ENCODE results near the gene CLINT1. TPM values are rescaled to one million over a fixed set of nuclear protein-coding genes. Genes with fewer than 3 reads are reported as not detected.
"Not testable (repeated sequence)": the region's sequence is repeated elsewhere in the genome, so short reads cannot be mapped to it uniquely, and the experiment has no call there.

The CLINT1 gene
- total RNA-seq, result 10 to 100 TPM; 65.7 to 68.7 TPM
- polyA plus RNA-seq, result 10 to 100 TPM; 64.7 to 75.5 (median 65.0) TPM
- 97.7 to 182 (median 122) reads per million in 6 experiments for total RNA-seq

- no peaks in the 10 kb centered on the region for H3K27me3 Mint-ChIP-seq
- peaks cover 36 to 76% (median 72%) of the 10 kb centered on the region in 4 donors for H3K4me1 Mint-ChIP-seq
- POLR2A ChIA-PET, result interaction anchor here (0.5 to 1.5 kb wide), 6 partner anchors 9 to 740 kb away, joined by 3 to 10 read pairs (median 4); partner anchors contain the start of genes LSM11 and THG1L
These were observed at the start of gene CLINT1 for GRCh38 chr5:157858527-157859226. Gene CLINT1, minus strand, starts transcription at chr5:157859145. Its CDS starts 175 bp downstream, at chr5:157858970.

DNA sequence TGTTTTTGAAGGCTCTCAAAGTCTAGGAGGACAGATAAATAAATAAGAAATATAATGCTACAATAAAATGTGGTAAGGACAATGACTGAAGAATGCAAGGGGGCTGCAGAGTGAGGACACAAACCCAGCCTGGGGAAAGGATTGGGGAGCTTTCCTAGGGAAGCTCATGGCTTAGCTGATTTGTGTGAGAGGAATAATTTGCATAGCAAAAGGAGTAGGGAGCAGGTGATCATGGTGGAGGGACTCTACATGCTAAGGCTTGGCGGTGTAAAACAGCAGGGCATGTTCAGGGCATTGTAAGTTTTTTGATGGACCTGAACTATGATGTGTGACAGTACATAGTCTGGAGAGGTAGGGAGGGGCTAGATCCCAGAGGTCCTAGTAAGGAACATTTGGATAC, 49.5 kb upstream of the CLINT1 start:
- Mint-ChIP-seq H3K9me3 (no peaks in the 10 kb centered on the region), H3K36me3 (no peaks in the 10 kb centered on the region)
- POLR2A ChIA-PET, result no interaction called here

More at GRCh38 chr5:157858527-157859226, at the start of gene CLINT1:
- DNase-seq (peak; percentile 80 to 92 (median 83)), ATAC-seq (peak; percentile 95 to 96)
- Mint-ChIP-seq H3K27ac (peak within 1 kb of the TSS; percentile 92 to 98 (median 96)), H3K9me3 (no peaks in the 10 kb centered on the region), H3K4me3 (peak within 1 kb of the TSS; percentile 90 to 99 (median 97)), H3K36me3 (peaks cover 0 to 14% (median 0%) of the 10 kb centered on the region in 3 donors)

DNA sequence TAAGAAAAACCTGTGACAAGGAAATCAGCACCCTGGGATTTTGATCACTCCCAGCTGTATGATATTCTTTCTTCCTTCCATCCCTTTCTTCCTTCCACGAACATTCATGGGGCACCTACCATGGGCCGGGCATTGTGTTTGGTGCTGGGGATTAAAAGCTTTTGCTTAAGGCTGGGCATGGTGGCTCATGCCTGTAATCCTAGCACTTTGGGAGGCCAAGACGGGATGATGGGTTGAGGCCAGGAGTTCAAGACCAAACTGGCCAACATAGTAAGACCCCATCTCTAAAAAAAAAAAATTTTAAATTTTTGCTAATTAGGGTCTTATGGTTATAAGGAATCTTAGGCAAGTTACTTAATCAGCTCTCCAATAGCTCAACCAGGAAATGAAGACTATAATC, 48.5 kb upstream of the CLINT1 start:
- H3K27ac Mint-ChIP-seq, result no peak overlapping the region
- ATAC-seq (no peak), DNase-seq (no peak)
- H3K4me3 Mint-ChIP-seq, result no peak overlapping the region
- H3K9me3 Mint-ChIP-seq, result no peaks in the 10 kb centered on the region
- POLR2A ChIA-PET, result no interaction called here
- peaks cover 0 to under 1% (median 0%) of the 10 kb centered on the region in 4 donors for H3K4me1 Mint-ChIP-seq
- H3K36me3 Mint-ChIP-seq, result no peaks in the 10 kb centered on the region
- H3K27me3 Mint-ChIP-seq, result no peaks in the 10 kb centered on the region

More for the DNA sequence above, 49.5 kb upstream of the CLINT1 start:
- H3K27me3 Mint-ChIP-seq, result no peaks in the 10 kb centered on the region
- peaks cover 0 to 6% (median 0%) of the 10 kb centered on the region in 4 donors for H3K4me1 Mint-ChIP-seq
- H3K4me3 Mint-ChIP-seq, result no peak overlapping the region
- no peak for ATAC-seq
- peak overlapping the region in 1 of 10 donors; percentile 52 for H3K27ac Mint-ChIP-seq
- DNase-seq, result no peak

DNA sequence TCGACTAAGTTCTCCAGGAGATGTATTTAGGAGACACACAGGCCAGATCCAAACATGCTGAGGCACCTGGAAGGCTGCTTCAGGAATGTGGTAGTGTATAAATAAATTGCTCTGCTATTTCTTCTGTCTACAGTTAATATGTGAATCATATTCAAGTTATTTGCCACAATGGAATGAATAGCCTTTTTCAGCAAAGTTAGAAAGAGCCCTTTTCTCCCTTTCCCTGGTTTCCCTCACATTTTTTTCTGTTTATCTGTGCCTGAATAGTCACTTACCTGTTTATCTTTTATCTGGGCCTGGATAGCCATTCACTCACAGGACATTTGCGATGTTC, 44.1 kb upstream of the CLINT1 start:
- POLR2A ChIA-PET, result no interaction called here
- H3K9me3 Mint-ChIP-seq, result no peaks in the 10 kb centered on the region
- H3K36me3 Mint-ChIP-seq, result no peaks in the 10 kb centered on the region
- H3K27ac Mint-ChIP-seq, result no peak overlapping the region
- no peaks in the 10 kb centered on the region for H3K4me1 Mint-ChIP-seq
- ATAC-seq (no peak), DNase-seq (no peak)
- no peaks in the 10 kb centered on the region for H3K27me3 Mint-ChIP-seq
- H3K4me3 Mint-ChIP-seq, result no peak overlapping the region

GRCh38 chr5:157902449-157903116, 43.6 kb upstream of the CLINT1 start:
- Mint-ChIP-seq H3K4me3 (no peak overlapping the region), H3K4me1 (no peaks in the 10 kb centered on the region), H3K27ac (no peak overlapping the region), H3K27me3 (no peaks in the 10 kb centered on the region), H3K36me3 (no peaks in the 10 kb centered on the region), H3K9me3 (no peaks in the 10 kb centered on the region)
- ATAC-seq (no peak), DNase-seq (no peak)
- POLR2A ChIA-PET, result interaction anchor here (0.6 kb wide), 1 partner anchor 39 kb away, joined by 4 read pairs; no protein-coding TSS in a partner anchor

- Mint-ChIP-seq H3K9me3 (no peaks in the 10 kb centered on the region), H3K27me3 (no peaks in the 10 kb centered on the region), H3K36me3 (no peaks in the 10 kb centered on the region), H3K4me3 (no peak overlapping the region), H3K27ac (peak overlapping the region in 1 of 10 donors; percentile 18), H3K4me1 (no peaks in the 10 kb centered on the region)
- POLR2A ChIA-PET, result no interaction called here
- ATAC-seq (no peak), DNase-seq (no peak)
These were observed 41.7 kb upstream of the CLINT1 start for GRCh38 chr5:157900644-157901043.

DNA sequence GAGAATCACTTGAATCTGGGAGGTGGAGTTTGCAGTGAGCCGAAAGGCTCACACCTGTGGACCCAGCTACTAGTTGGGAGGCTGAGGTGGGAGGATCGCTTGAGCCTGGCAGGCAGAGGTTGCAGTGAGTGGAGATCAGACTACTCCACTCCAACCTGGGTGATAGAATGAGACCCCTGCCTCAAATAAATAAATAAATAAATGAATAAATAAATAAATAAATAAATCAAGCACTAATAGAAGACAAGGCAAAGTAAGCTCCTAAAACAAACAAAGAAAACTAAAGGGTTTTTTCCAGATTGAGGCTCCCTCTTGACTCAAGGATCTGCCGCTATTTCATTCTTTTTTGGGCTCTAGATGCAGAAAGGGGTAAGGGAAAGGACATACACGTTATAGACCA, 34.7 kb upstream of the CLINT1 start:
- Mint-ChIP-seq H3K27ac (no peak overlapping the region), H3K4me1 (peaks cover 0 to 12% (median 4%) of the 10 kb centered on the region in 4 donors), H3K27me3 (no peaks in the 10 kb centered on the region), H3K9me3 (no peaks in the 10 kb centered on the region), H3K36me3 (no peaks in the 10 kb centered on the region), H3K4me3 (no peak overlapping the region)
- POLR2A ChIA-PET, result no interaction called here
- ATAC-seq, result no peak
- no peak for DNase-seq

- Mint-ChIP-seq H3K27me3 (no peaks in the 10 kb centered on the region), H3K9me3 (no peaks in the 10 kb centered on the region), H3K36me3 (no peaks in the 10 kb centered on the region), H3K4me1 (peaks cover 0 to 12% (median 4%) of the 10 kb centered on the region in 4 donors), H3K27ac (peak overlapping the region in 1 of 10 donors; percentile 64), H3K4me3 (no peak overlapping the region)
- no peak for ATAC-seq
- POLR2A ChIA-PET, result no interaction called here
- no peak for DNase-seq
These were observed 34.0 kb upstream of the CLINT1 start for GRCh38 chr5:157892974-157893373.

DNA sequence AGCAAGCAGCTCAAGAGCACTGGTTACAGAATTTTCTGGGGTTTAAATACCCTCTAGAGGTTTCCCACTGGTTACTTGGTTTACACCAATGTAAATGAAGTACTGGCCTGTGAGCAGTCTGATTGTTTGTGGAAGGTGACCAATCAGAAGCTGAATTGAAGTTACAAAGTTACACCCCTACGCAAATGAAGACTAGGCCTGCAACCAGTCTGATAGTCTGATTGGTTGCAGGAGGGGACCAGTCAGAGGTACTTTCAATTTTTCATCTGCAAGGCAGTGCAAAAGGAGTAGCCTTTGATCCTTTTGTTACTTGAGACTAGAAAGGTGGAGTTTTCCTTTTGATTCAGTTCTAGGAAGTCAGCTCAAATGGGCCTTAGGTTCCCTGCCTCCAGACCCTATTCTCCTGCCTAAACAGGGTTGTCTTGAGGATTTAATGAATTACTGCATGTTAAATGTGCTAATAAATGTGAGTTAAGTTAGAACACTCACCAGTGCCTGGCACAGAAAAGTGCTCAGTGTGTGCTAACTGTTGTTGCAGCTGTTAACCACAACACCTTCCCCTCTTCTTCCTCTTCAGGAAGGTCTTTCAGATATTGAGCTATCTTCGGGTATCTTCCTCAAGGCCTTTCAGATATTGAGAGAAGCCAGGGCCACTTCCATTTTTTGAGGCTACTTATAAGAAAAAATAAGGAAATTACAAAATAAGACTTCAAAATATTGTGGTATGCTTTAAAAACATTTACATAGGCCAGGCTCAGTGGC, 32.1 kb upstream of the CLINT1 start:
- POLR2A ChIA-PET, result no interaction called here

GRCh38 chr5:157888814-157889532, 30.0 kb upstream of the CLINT1 start:
- no peak overlapping the region for H3K4me3 Mint-ChIP-seq
- H3K9me3 Mint-ChIP-seq, result peaks cover 0 to 2% (median 0%) of the 10 kb centered on the region in 9 donors
- peaks cover 0 to 4% (median 0%) of the 10 kb centered on the region in 3 donors for H3K36me3 Mint-ChIP-seq

More for the DNA sequence above, 32.1 kb upstream of the CLINT1 start:
- peaks cover 0 to 2% (median 0%) of the 10 kb centered on the region in 9 donors for H3K9me3 Mint-ChIP-seq
- peak overlapping the region in 1 of 10 donors; percentile 22 for H3K4me3 Mint-ChIP-seq
- H3K27ac Mint-ChIP-seq, result peak overlapping the region in 7 of 10 donors; percentile 21 to 84 (median 48)
- DNase-seq, result peak in 1 of 10 donors; percentile 7
- peaks cover 0 to 12% (median 4%) of the 10 kb centered on the region in 4 donors for H3K4me1 Mint-ChIP-seq
- no peaks in the 10 kb centered on the region for H3K36me3 Mint-ChIP-seq
- no peaks in the 10 kb centered on the region for H3K27me3 Mint-ChIP-seq
- ATAC-seq, result peak in 1 of 2 donors; percentile 23

GRCh38 chr5:157886796-157887380, 27.9 kb upstream of the CLINT1 start:
- ATAC-seq (no peak), DNase-seq (no peak)
- Mint-ChIP-seq H3K27ac (no peak overlapping the region), H3K4me1 (peaks cover 0 to 12% (median 5%) of the 10 kb centered on the region in 4 donors), H3K9me3 (peaks cover 0 to 2% (median 0%) of the 10 kb centered on the region in 9 donors), H3K36me3 (peaks cover 0 to 4% (median 0%) of the 10 kb centered on the region in 3 donors), H3K4me3 (no peak overlapping the region), H3K27me3 (no peaks in the 10 kb centered on the region)
- POLR2A ChIA-PET, result no interaction called here

More at GRCh38 chr5:157888814-157889532, 30.0 kb upstream of the CLINT1 start:
- H3K4me1 Mint-ChIP-seq, result peaks cover 0 to 12% (median 4%) of the 10 kb centered on the region in 4 donors
- no peak overlapping the region for H3K27ac Mint-ChIP-seq
- ATAC-seq (no peak), DNase-seq (no peak)
- H3K27me3 Mint-ChIP-seq, result no peaks in the 10 kb centered on the region
- POLR2A ChIA-PET, result no interaction called here

DNA sequence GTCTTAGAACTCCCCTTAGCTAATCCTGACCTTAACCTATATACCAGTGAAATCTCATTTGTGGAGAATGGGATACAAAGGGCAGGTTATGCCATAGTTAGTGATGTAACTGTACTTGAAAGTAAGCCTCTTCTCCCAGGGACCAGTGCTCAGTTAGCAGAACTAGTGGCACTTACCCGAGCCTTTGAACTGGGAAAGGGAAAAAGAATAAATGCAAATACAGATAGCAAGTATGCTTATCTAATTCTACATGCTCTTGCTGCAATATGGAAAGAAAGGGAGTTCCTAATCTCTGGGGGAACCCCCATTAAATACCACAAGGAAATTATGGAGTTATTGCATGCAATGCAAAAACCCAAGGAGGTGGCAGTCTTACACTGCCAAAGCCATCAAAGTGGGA, 26.1 kb upstream of the CLINT1 start:
- not testable (repeated sequence) for ATAC-seq, H3K9me3 Mint-ChIP-seq, H3K27ac Mint-ChIP-seq

More for the DNA sequence above, 26.1 kb upstream of the CLINT1 start:
- POLR2A ChIA-PET, H3K27me3 Mint-ChIP-seq, DNase-seq, H3K4me3 Mint-ChIP-seq, H3K36me3 Mint-ChIP-seq, H3K4me1 Mint-ChIP-seq: not testable (repeated sequence)

Data from naive thymus-derived CD8-positive, alpha-beta T cell (primary cell).